H9 (cell line): Measurements from ENCODE around the gene ZC3H18. TPM values are rescaled to one million over a fixed set of nuclear protein-coding genes. Genes with fewer than 3 reads are reported as not detected.

Experiments used
- DNase-seq: peaks from one replicate; pipeline ENCODE4 v3.0.0-alpha.2; 2017
- H2AFZ ChIP-seq: one replicate; pipeline ENCODE4 v1.6.1; 2013; ENCODE audit warnings: mild to moderate bottlenecking, low read length, control low read depth, moderate library complexity
- H2AK5ac ChIP-seq: 2 replicates; pipeline ENCODE4 v1.6.1; 2013; ENCODE audit warnings: low read length, control low read depth, mixed read lengths; ENCODE audit not compliant: insufficient read length
- H2BK120ac ChIP-seq: one replicate; pipeline ENCODE4 v1.6.1; 2013; ENCODE audit warnings: low read depth, mild to moderate bottlenecking, low read length, control low read depth, inconsistent platforms; ENCODE audit not compliant: poor library complexity, severe bottlenecking
- H2BK12ac ChIP-seq: 2 replicates; pipeline ENCODE4 v1.6.1; 2013; ENCODE audit warnings: low read length, control low read depth, mixed read lengths, low read depth; ENCODE audit not compliant: insufficient read length
- H2BK15ac ChIP-seq: 2 replicates; pipeline ENCODE4 v1.6.1; 2013; ENCODE audit warnings: low read depth, low read length, control low read depth
- H2BK20ac ChIP-seq: one replicate; pipeline ENCODE4 v1.6.1; 2013; ENCODE audit warnings: low read depth, mild to moderate bottlenecking, low read length, control low read depth, inconsistent platforms; ENCODE audit not compliant: poor library complexity, severe bottlenecking
- H2BK5ac ChIP-seq: 2 replicates; pipeline ENCODE4 v1.6.1; 2013; ENCODE audit warnings: low read length, control low read depth, mixed read lengths; ENCODE audit not compliant: insufficient read length
- H3K14ac ChIP-seq: 2 replicates; pipeline ENCODE4 v1.6.1; 2013; ENCODE audit warnings: low read length, control low read depth; ENCODE audit not compliant: insufficient read depth
- H3K18ac ChIP-seq: 2 replicates; pipeline ENCODE4 v1.6.1; 2013; ENCODE audit warnings: low read depth, mild to moderate bottlenecking, mixed read lengths, low read length, control low read depth; ENCODE audit not compliant: insufficient read length
- H3K23ac ChIP-seq: 2 replicates; pipeline ENCODE4 v1.6.1; 2013; ENCODE audit warnings: low read length, control low read depth, mixed read lengths, low read depth; ENCODE audit not compliant: insufficient read length
- H3K23me2 ChIP-seq: 2 replicates; pipeline ENCODE4 v1.6.1; 2013; ENCODE audit warnings: low read depth, mild to moderate bottlenecking, mixed read lengths, low read length, control low read depth; ENCODE audit not compliant: insufficient read length, poor library complexity, severe bottlenecking
- H3K27ac ChIP-seq: 2 replicates; pipeline ENCODE4 v1.5.1; 2013; ENCODE audit warnings: low read length, control low read depth, mixed read lengths, low read depth; ENCODE audit not compliant: insufficient read length
- H3K27me3 ChIP-seq: 2 replicates; pipeline ENCODE4 v1.6.1; 2013; ENCODE audit warnings: low read length, control low read depth, inconsistent platforms; ENCODE audit not compliant: insufficient read depth
- H3K4ac ChIP-seq: 2 replicates; pipeline ENCODE4 v1.6.1; 2013; ENCODE audit warnings: low read depth, mild to moderate bottlenecking, control low read depth, inconsistent platforms, low read length, moderate library complexity
- H3K4me1 ChIP-seq: 2 replicates; pipeline ENCODE4 v1.6.1; 2013; ENCODE audit warnings: low read length, control low read depth, inconsistent platforms; ENCODE audit not compliant: insufficient read depth
- H3K4me2 ChIP-seq: 2 replicates; pipeline ENCODE4 v1.6.1; 2013; ENCODE audit warnings: low read length, control low read depth, mixed read lengths; ENCODE audit not compliant: insufficient read length, insufficient read depth
- H3K56ac ChIP-seq: 2 replicates; pipeline ENCODE4 v1.6.1; 2013; ENCODE audit warnings: low read depth, mild to moderate bottlenecking, mixed read lengths, low read length, control low read depth; ENCODE audit not compliant: insufficient read length
- H3K79me1 ChIP-seq: 2 replicates; pipeline ENCODE4 v1.6.1; 2013; ENCODE audit warnings: low read depth, mild to moderate bottlenecking, moderate library complexity, low read length, control low read depth, inconsistent platforms; ENCODE audit not compliant: insufficient read depth, poor library complexity, severe bottlenecking
- H3K79me2 ChIP-seq: 2 replicates; pipeline ENCODE4 v1.6.1; 2013; ENCODE audit warnings: low read length, control low read depth, inconsistent platforms; ENCODE audit not compliant: insufficient read depth
- H3K9ac ChIP-seq: 2 replicates; pipeline ENCODE4 v1.6.1; 2013; ENCODE audit warnings: low read length, control low read depth, mixed read lengths; ENCODE audit not compliant: insufficient read length; ENCODE audit errors: extremely low read depth
- H3K9me3 ChIP-seq: one replicate; pipeline ENCODE4 v1.6.1; 2013; ENCODE audit warnings: low read depth, low read length, inconsistent platforms; ENCODE audit not compliant: control insufficient read depth
- H3T11ph ChIP-seq: one replicate; pipeline ENCODE4 v1.6.1; 2013; ENCODE audit warnings: mild to moderate bottlenecking, low read length, control low read depth, inconsistent platforms
- H4K20me1 ChIP-seq: one replicate; pipeline ENCODE4 v1.6.1; 2013; ENCODE audit not compliant: control insufficient read depth, insufficient read length, insufficient read depth
- H4K5ac ChIP-seq: 2 replicates; pipeline ENCODE4 v1.6.1; 2013; ENCODE audit warnings: low read depth, mild to moderate bottlenecking, mixed read lengths, low read length, control low read depth; ENCODE audit not compliant: insufficient read length
- H4K8ac ChIP-seq: replicated peaks from 2 replicates; pipeline ENCODE4 v1.6.1; 2013; ENCODE audit warnings: low read length, control low read depth, mixed read lengths, low read depth; ENCODE audit not compliant: insufficient read length
- H4K91ac ChIP-seq: 2 replicates; pipeline ENCODE4 v1.6.1; 2013; ENCODE audit warnings: low read depth, mild to moderate bottlenecking, moderate library complexity, mixed read lengths, low read length, control low read depth; ENCODE audit not compliant: insufficient read length
- H3K27ac Mint-ChIP-seq, 3 experiments: 2 replicates in 2 of 3; 3 replicates in 1 of 3; pipeline ENCODE4 v1.8.0; 2020 to 2021; ENCODE audit warnings: mixed read lengths in 3 of 3, mild to moderate bottlenecking in 1 of 3, moderate library complexity in 1 of 3
- H3K27me3 Mint-ChIP-seq: 2 replicates; pipeline ENCODE4 v1.8.0; 2021; ENCODE audit warnings: low read depth, mild to moderate bottlenecking, moderate library complexity, mixed read lengths
- H3K36me3 Mint-ChIP-seq, 3 experiments: 2 replicates in 2 of 3; 3 replicates in 1 of 3; pipeline ENCODE4 v1.8.0; 2020 to 2021; ENCODE audit warnings: low read depth in 3 of 3, mixed read lengths in 3 of 3; ENCODE audit not compliant: insufficient read depth in 1 of 3
- H3K4me1 Mint-ChIP-seq, 2 experiments: 2 replicates each; pipeline ENCODE4 v1.8.0; 2020; ENCODE audit warnings: mixed read lengths in 2 of 2
- H3K4me3 Mint-ChIP-seq, 2 experiments: 2 replicates in 1 of 2; 3 replicates in 1 of 2; pipeline ENCODE4 v1.8.0; 2020 to 2021; ENCODE audit warnings: mild to moderate bottlenecking in 2 of 2, mixed read lengths in 2 of 2, moderate library complexity in 1 of 2
- H3K9me3 Mint-ChIP-seq, 2 experiments: 2 replicates in 1 of 2; 3 replicates in 1 of 2; pipeline ENCODE4 v1.8.0; 2020; ENCODE audit warnings: mild to moderate bottlenecking in 2 of 2, mixed read lengths in 2 of 2, moderate library complexity in 1 of 2
- CTCF ChIP-seq: fragments of 200-600 bp; sonication (generic); conservative IDR thresholded peaks from 3 replicates; pipeline ENCODE4 v1.8.0; 2021; ENCODE audit warnings: antibody characterized with exemption, mild to moderate bottlenecking
- WGBS: extraction: QIAGEN DNeasy Blood & Tissue Kit; methylation state at CpG from one replicate; pipeline ENCODE4 v1.1.7; 2013; ENCODE audit warnings: missing lambda C conversion rate, low lambda C conversion rate, mixed read lengths; ENCODE audit not compliant: insufficient read length; ENCODE audit errors: extremely low coverage; 5-methylcytosine and 5-hydroxymethylcytosine counted together
- total RNA-seq: library from RNA; stranded (reverse); gene quantifications from 2 replicates; pipeline ENCODE4 v1.2.1, GENCODE V29; 2021

ZC3H18 gene
- total RNA-seq, 1 experiment from 2014 or later, result 69.7 TPM

- DNase-seq, result no peak
These were observed 23.3 kb downstream of the ZC3H18 start for GRCh38 chr16:88593489-88593888.

More at GRCh38 chr16:88593489-88593888, 23.3 kb downstream of the ZC3H18 start:
- Histone ChIP-seq H4K91ac (no peak overlapping the region), H4K20me1 (peaks cover 3% of the 10 kb centered on the region), H4K5ac (no peak overlapping the region), H2BK20ac (no peak overlapping the region), H3K4ac (no peak overlapping the region), H2BK12ac (no peak overlapping the region), H3K23ac (no peak overlapping the region), H3K14ac (no peak overlapping the region), H3K18ac (no peak overlapping the region), H3K9me3 (no peaks in the 10 kb centered on the region), H3K79me2 (peaks cover 2% of the 10 kb centered on the region), H3T11ph (no peak overlapping the region), H2BK5ac (no peak overlapping the region), H2AFZ (no peak overlapping the region), H3K56ac (no peak overlapping the region), H3K27me3 (no peaks in the 10 kb centered on the region), H2BK15ac (no peak overlapping the region; the same call in 1 of the 2 replicates), H3K27ac (no peak overlapping the region), H3K4me2 (no peak overlapping the region), H3K4me1 (no peaks in the 10 kb centered on the region), H3K79me1 (no peaks in the 10 kb centered on the region), H3K9ac (no peak overlapping the region), H4K8ac (no peak overlapping the region), H2BK120ac (no peak overlapping the region), H2AK5ac (no peak overlapping the region), H3K23me2 (no peaks in the 10 kb centered on the region)
- H3K27ac Mint-ChIP-seq, result peak overlapping the region in 2 of 3 experiments; percentile 34 to 76; a peak in 3 of 7 replicates
- H3K4me1 Mint-ChIP-seq, result no peaks in the 10 kb centered on the region
- no peak for TF ChIP-seq CTCF
- peaks cover 23 to 52% (median 48%) of the 10 kb centered on the region in 3 experiments; a peak in 6 of 7 replicates for H3K36me3 Mint-ChIP-seq
- H3K4me3 Mint-ChIP-seq, result no peak overlapping the region
- H3K9me3 Mint-ChIP-seq, result no peaks in the 10 kb centered on the region
- no peaks in the 10 kb centered on the region for H3K27me3 Mint-ChIP-seq
- WGBS, result no CpG with 5 or more reads among the region's 11 CpGs
